HG03025 (cell line): ENCODE measurements around the gene KIAA1217.

Source experiments
- ATAC-seq: cut with Tn5 transposase; IDR thresholded peaks from one replicate; pipeline ENCODE4 v1.9.1; 2021; ENCODE audit warnings: mild to moderate bottlenecking, moderate library complexity; ENCODE audit not compliant: unreplicated experiment, low FRiP score

KIAA1217 gene

GRCh38 chr10:24484771-24485170, 275.8 kb downstream of the KIAA1217 start:
- ATAC-seq: no peak

- ATAC-seq: no peak
Measured at GRCh38 chr10:24485304-24485703, 276.4 kb downstream of the KIAA1217 start.

- no peak for ATAC-seq
Measured at GRCh38 chr10:24488631-24489030, 279.7 kb downstream of the KIAA1217 start.

- ATAC-seq: no peak
Measured at GRCh38 chr10:24493165-24493564, 284.2 kb downstream of the KIAA1217 start.

- ATAC-seq: no peak
Measured at GRCh38 chr10:24494236-24494635, 285.3 kb downstream of the KIAA1217 start.

- no peak for ATAC-seq
Measured at GRCh38 chr10:24494777-24495176, 285.8 kb downstream of the KIAA1217 start.

- no peak for ATAC-seq
Measured at GRCh38 chr10:24495666-24496460, 286.9 kb downstream of the KIAA1217 start.

- no peak for ATAC-seq
Measured at GRCh38 chr10:24496906-24497305, 288.0 kb downstream of the KIAA1217 start.

GRCh38 chr10:24501056-24501711, 292.2 kb downstream of the KIAA1217 start:
- ATAC-seq: no peak

- ATAC-seq: no peak
Measured at GRCh38 chr10:24502006-24502405, 293.1 kb downstream of the KIAA1217 start.

- ATAC-seq: no peak
Measured at GRCh38 chr10:24502801-24503460, 294.0 kb downstream of the KIAA1217 start.

GRCh38 chr10:24503461-24504320, 294.8 kb downstream of the KIAA1217 start:
- no peak for ATAC-seq

- no peak for ATAC-seq
Measured at GRCh38 chr10:24505759-24506158, 296.8 kb downstream of the KIAA1217 start.

- ATAC-seq: no peak
Measured at GRCh38 chr10:24513155-24513554, 304.2 kb downstream of the KIAA1217 start.

GRCh38 chr10:24515481-24515880, 306.5 kb downstream of the KIAA1217 start:
- no peak for ATAC-seq

- ATAC-seq: no peak
Measured at GRCh38 chr10:24518411-24518810, 309.5 kb downstream of the KIAA1217 start.

- ATAC-seq: no peak
Measured at GRCh38 chr10:24518981-24519597, 310.2 kb downstream of the KIAA1217 start.

GRCh38 chr10:24519950-24520349, 311.0 kb downstream of the KIAA1217 start:
- no peak for ATAC-seq

GRCh38 chr10:24524314-24524713, 315.4 kb downstream of the KIAA1217 start:
- ATAC-seq: no peak

- ATAC-seq: no peak
Measured at GRCh38 chr10:24526085-24526649, 317.2 kb downstream of the KIAA1217 start.
